NCI-H524 (cell line): ENCODE measurements around the gene HAO1.

Experiments used
- DNase-seq, 2 experiments: peaks; one replicate each; lab custom pipeline; 2025; lab: John Stamatoyannopoulos, UW

The HAO1 gene

GRCh38 chr20:7926767-7927166 lies 13.5 kb downstream of the HAO1 start:
- peak; percentile 14 to 50 for DNase-seq

GRCh38 chr20:7926323-7926722 lies 13.9 kb downstream of the HAO1 start:
- no peak for DNase-seq

- no peak for DNase-seq
These were observed 15.6 kb downstream of the HAO1 start for GRCh38 chr20:7924692-7925091.

GRCh38 chr20:7916648-7917047 lies 23.6 kb downstream of the HAO1 start:
- DNase-seq, result no peak

- DNase-seq, result no peak
These were observed 27.7 kb downstream of the HAO1 start for GRCh38 chr20:7912551-7912950.

GRCh38 chr20:7911586-7912330 lies 28.5 kb downstream of the HAO1 start:
- no peak for DNase-seq

- DNase-seq, result no peak
These were observed 31.4 kb downstream of the HAO1 start for GRCh38 chr20:7908905-7909304.

GRCh38 chr20:7903429-7903828 lies 36.8 kb downstream of the HAO1 start:
- no peak for DNase-seq

- DNase-seq, result no peak
These were observed 37.4 kb downstream of the HAO1 start for GRCh38 chr20:7902879-7903278.

- no peak for DNase-seq
These were observed 42.4 kb downstream of the HAO1 start for GRCh38 chr20:7897781-7898364.

- no peak for DNase-seq
These were observed 47.1 kb downstream of the HAO1 start for GRCh38 chr20:7893014-7893730.

GRCh38 chr20:7891705-7892104 lies 48.6 kb downstream of the HAO1 start:
- DNase-seq, result no peak

GRCh38 chr20:7889736-7890135 lies 50.5 kb downstream of the HAO1 start:
- no peak for DNase-seq

GRCh38 chr20:7883741-7884140 lies 56.5 kb downstream of the HAO1 start:
- DNase-seq, result no peak

- no peak for DNase-seq
These were observed 56.9 kb downstream of the HAO1 start for GRCh38 chr20:7883309-7883708.

- DNase-seq, result no peak
These were observed 58.2 kb downstream of the HAO1 start for GRCh38 chr20:7882076-7882475.

GRCh38 chr20:7881551-7881950 lies 58.7 kb downstream of the HAO1 start:
- DNase-seq, result no peak

GRCh38 chr20:7879883-7880282 lies 60.4 kb downstream of the HAO1 start:
- no peak for DNase-seq

- DNase-seq, result no peak
These were observed 72.2 kb downstream of the HAO1 start for GRCh38 chr20:7868108-7868507.

- no peak for DNase-seq
These were observed 74.0 kb downstream of the HAO1 start for GRCh38 chr20:7866285-7866684.

- peak; percentile 41 to 69 for DNase-seq
These were observed 80.9 kb downstream of the HAO1 start for GRCh38 chr20:7859356-7859802.

GRCh38 chr20:7858734-7859250 lies 81.5 kb downstream of the HAO1 start:
- DNase-seq, result peak; percentile 30 to 66

- no peak for DNase-seq
These were observed 83.5 kb downstream of the HAO1 start for GRCh38 chr20:7856756-7857155.
